HCT116 (cell line): ENCODE results near the gene PPY. TPM values are rescaled to one million over a fixed set of nuclear protein-coding genes. Genes with fewer than 3 reads are reported as not detected.

Experiments used
- ATAC-seq: fragments of 200-7000 bp; cut with Tn5 transposase; 2 replicates; pipeline ENCODE4 v1.9.1; 2020; ENCODE audit warnings: mild to moderate bottlenecking, moderate library complexity
- BruUV-seq: library from RNA; stranded (reverse); fragments of 400-500 nt; replicated peaks from 2 replicates; lab custom pipeline; 2021; lab: Mats Ljungman, UMichigan
- CTCF ChIA-PET: fragments of 300-600 bp; sonication (Branson Sonifier 250); formaldehyde crosslinking; loops from one replicate; lab custom pipeline; 2021; ENCODE audit warnings: antibody characterized with exemption; lab: Charles Lee
- POLR2A ChIA-PET: fragments of 300-600, 350-600 bp; sonication (Branson Sonifier 250); formaldehyde crosslinking; loops from one replicate; lab custom pipeline; 2021; ENCODE audit warnings: antibody characterized with exemption; lab: Charles Lee
- RAD21 ChIA-PET, 2 experiments: fragments of 300-600 bp; sonication (Branson Sonifier 250); formaldehyde crosslinking; loops; one replicate each; lab custom pipeline; 2023; ENCODE audit warnings: low total read pairs in 2 of 2; ENCODE audit not compliant: uncharacterized antibody in 2 of 2, unreplicated experiment in 2 of 2, low non-redundant PET in 1 of 2; lab: Charles Lee
- DNase-seq: peaks from one replicate; pipeline ENCODE4 v3.0.0-alpha.2; 2010; ENCODE audit warnings: low read depth, low spot score
- H2AFZ ChIP-seq: fragments of 200-600 bp; shearing (Covaris generic), sonication (generic); 2 replicates; pipeline ENCODE4 v1.6.1; 2017; ENCODE audit warnings: low read depth, mixed run types, mixed read lengths, antibody characterized with exemption, low read length; ENCODE audit not compliant: poor library complexity, severe bottlenecking
- H3K27ac ChIP-seq: 2 replicates; pipeline ENCODE4 v1.5.1; 2012; ENCODE audit warnings: low read depth, low read length
- H3K27me3 ChIP-seq: fragments of 200-600 bp; sonication (generic); 2 replicates; pipeline ENCODE4 v1.6.1; 2016; ENCODE audit warnings: mixed run types, low read length, mixed read lengths; ENCODE audit not compliant: insufficient read depth
- H3K36me3 ChIP-seq, 2 experiments: fragments of 200-500 bp in 1 of 2; fragments of 200-600 bp in 1 of 2; sonication (Bioruptor generic) in 1 of 2; sonication (generic) in 1 of 2; 2 replicates each; pipeline versions ENCODE4 v1.5.1 to v1.6.1; 2014 to 2016; ENCODE audit warnings: low read length in 2 of 2, inconsistent platforms in 1 of 2, mixed read lengths in 1 of 2, mixed run types in 1 of 2; ENCODE audit not compliant: insufficient read depth in 2 of 2, control insufficient read depth in 1 of 2
- H3K4me1 ChIP-seq, 2 experiments: fragments of 200-600 bp in 1 of 2; sonication (generic) in 1 of 2; 2 replicates each; pipeline versions ENCODE4 v1.5.1 to v1.6.1; 2012 to 2017; ENCODE audit warnings: low read length in 2 of 2, inconsistent platforms in 1 of 2, mild to moderate bottlenecking in 1 of 2, mixed read lengths in 1 of 2, mixed run types in 1 of 2, moderate library complexity in 1 of 2; ENCODE audit not compliant: insufficient read depth in 2 of 2, control insufficient read depth in 1 of 2
- H3K4me2 ChIP-seq: fragments of 200-600 bp; sonication (generic); 2 replicates; pipeline ENCODE4 v1.6.1; 2017; ENCODE audit warnings: mixed run types, low read length, mixed read lengths
- H3K4me3 ChIP-seq, 2 experiments: fragments of 200-600 bp in 1 of 2; sonication (generic) in 1 of 2; replicated peaks in 1 of 2; 2 replicates each; pipeline ENCODE4 v1.5.1; 2011 to 2016; ENCODE audit warnings: low read length in 2 of 2, control low read depth in 1 of 2, low read depth in 1 of 2, mild to moderate bottlenecking in 1 of 2, mixed read lengths in 1 of 2, mixed run types in 1 of 2
- H3K79me2 ChIP-seq: fragments of 200-600 bp; sonication (generic); 2 replicates; pipeline ENCODE4 v1.6.1; 2017; ENCODE audit warnings: mild to moderate bottlenecking, mixed run types, low read length, moderate library complexity, mixed read lengths; ENCODE audit not compliant: insufficient read depth
- H3K9ac ChIP-seq: fragments of 200-600 bp; sonication (generic); 2 replicates; pipeline ENCODE4 v1.6.1; 2016; ENCODE audit warnings: low read length, mixed read lengths
- H3K9me2 ChIP-seq: fragments of 200-600 bp; sonication (generic), shearing (Covaris generic); 2 replicates; pipeline ENCODE4 v1.6.1; 2017; ENCODE audit warnings: mixed run types, mild to moderate bottlenecking, moderate library complexity; ENCODE audit not compliant: insufficient read depth
- H3K9me3 ChIP-seq, 2 experiments: fragments of 200-500 bp in 1 of 2; fragments of 200-600 bp in 1 of 2; sonication (Bioruptor generic) in 1 of 2; sonication (generic) in 1 of 2; 2 replicates each; pipeline ENCODE4 v1.6.1; 2014 to 2017; ENCODE audit warnings: low read length in 2 of 2, mixed read lengths in 2 of 2, inconsistent platforms in 1 of 2, low read depth in 1 of 2, mild to moderate bottlenecking in 1 of 2, mixed run types in 1 of 2, moderate library complexity in 1 of 2; ENCODE audit not compliant: control insufficient read depth in 1 of 2, insufficient read depth in 1 of 2
- H4K20me1 ChIP-seq: fragments of 200-600 bp; sonication (generic), shearing (Covaris generic); 2 replicates; pipeline ENCODE4 v1.6.1; 2017; ENCODE audit warnings: mixed run types, mild to moderate bottlenecking, moderate library complexity; ENCODE audit not compliant: insufficient read depth
- CBX3 ChIP-seq: IDR thresholded peaks from 2 replicates; pipeline ENCODE4 v1.6.1; 2012; ENCODE audit warnings: low read depth
- CEBPB ChIP-seq: IDR thresholded peaks from 2 replicates; pipeline ENCODE4 v1.6.1; 2012; ENCODE audit warnings: low read depth
- EGR1 ChIP-seq: IDR thresholded peaks from 2 replicates; pipeline ENCODE4 v1.6.1; 2012; ENCODE audit warnings: low read depth
- ELF1 ChIP-seq: IDR thresholded peaks from 2 replicates; pipeline ENCODE4 v1.6.1; 2012; ENCODE audit warnings: low read depth, borderline replicate concordance
- EZH2phosphoT487 ChIP-seq: fragments of 200-600 bp; IDR thresholded peaks from 2 replicates; pipeline ENCODE4 v1.6.1; 2018; ENCODE audit warnings: antibody characterized with exemption, borderline replicate concordance
- FOSL1 ChIP-seq: IDR thresholded peaks from 2 replicates; pipeline ENCODE4 v1.6.1; 2012; ENCODE audit warnings: low read depth
- JUND ChIP-seq: IDR thresholded peaks from 2 replicates; pipeline ENCODE4 v1.6.1; 2012
- RAD21 ChIP-seq: IDR thresholded peaks from 2 replicates; pipeline ENCODE4 v1.6.1; 2012; ENCODE audit warnings: low read depth, mild to moderate bottlenecking
- SP1 ChIP-seq: IDR thresholded peaks from 2 replicates; pipeline ENCODE4 v1.6.1; 2012; ENCODE audit warnings: low read depth
- SRF ChIP-seq: IDR thresholded peaks from 2 replicates; pipeline ENCODE4 v1.6.1; 2012; ENCODE audit warnings: low read depth
- TCF7L2 ChIP-seq: IDR thresholded peaks from 2 replicates; pipeline ENCODE4 v1.7.0; 2011; ENCODE audit warnings: borderline replicate concordance, inconsistent platforms; ENCODE audit not compliant: insufficient read depth, insufficient read length; ENCODE audit errors: extremely low read depth
- ZFX ChIP-seq: fragments of 450-650 bp; IDR thresholded peaks from 2 replicates; pipeline ENCODE4 v1.6.1; 2017
- intact Hi-C: fragments of 100-400 bp; cut with micrococcal nuclease; formaldehyde crosslinking; loops from 2 replicates; pipeline ENCODE4 v1.10.0; 2022
- total RNA-seq: library from RNA; stranded (reverse); gene quantifications from one replicate; pipeline ENCODE4 v1.2.1, GENCODE V29; 2021; ENCODE audit not compliant: unreplicated experiment
- TF ChIP-seq, protein P1 (sequence below): IDR thresholded peaks from 2 replicates; pipeline ENCODE4 v1.6.1; 2012
- TF ChIP-seq, protein P2 (sequence below): IDR thresholded peaks from 2 replicates; pipeline ENCODE4 v1.6.1; 2011; ENCODE audit warnings: mild to moderate bottlenecking, low read length, moderate library complexity; ENCODE audit not compliant: insufficient replicate concordance; ENCODE audit errors: extremely low read depth

PPY gene
- total RNA-seq, 1 experiment from 2014 or later = not detected

DNA sequence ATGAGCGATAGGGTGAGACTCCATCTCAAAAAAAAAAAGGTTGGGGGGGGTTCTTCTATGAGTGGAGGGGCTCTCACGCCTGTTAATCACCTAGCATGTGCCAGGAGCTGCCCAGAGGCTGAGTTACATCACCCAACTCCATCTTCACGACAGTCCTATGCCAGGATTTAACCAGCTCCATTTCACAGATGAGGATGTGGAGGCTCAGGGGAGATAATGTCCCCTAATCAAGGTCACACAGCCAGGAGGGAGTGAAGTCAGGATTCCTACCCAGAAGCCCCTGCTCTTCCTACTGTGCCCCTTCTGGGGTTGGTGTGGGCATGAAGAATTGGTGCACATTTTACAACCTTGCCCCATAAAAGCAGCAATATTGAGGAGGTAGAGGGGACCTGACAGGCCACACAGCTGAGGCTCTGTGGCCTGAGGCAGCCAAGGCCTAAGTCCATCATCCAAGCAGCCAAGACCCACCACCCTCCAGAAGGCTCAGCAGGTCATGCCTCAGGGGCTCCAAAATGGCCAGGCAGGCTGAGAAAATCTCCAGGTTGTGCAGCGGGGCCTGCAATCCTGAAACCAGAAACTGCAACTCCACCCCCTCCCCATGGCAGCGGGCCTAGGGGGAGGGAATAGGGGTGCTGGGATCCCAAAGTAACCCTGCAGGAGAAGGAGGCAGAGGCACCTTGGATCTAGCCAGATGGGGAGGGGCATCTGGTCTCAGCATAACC is 6.9 kb downstream of the PPY start:
- intact Hi-C loops = no loop called here
- Histone ChIP-seq H3K9ac (no peak overlapping the region), H3K9me2 (no peaks in the 10 kb centered on the region), H3K9me3 (no peaks in the 10 kb centered on the region), H2AFZ (no peak overlapping the region), H4K20me1 (no peaks in the 10 kb centered on the region), H3K4me3 (no peak overlapping the region), H3K79me2 (no peaks in the 10 kb centered on the region), H3K27ac (no peak overlapping the region), H3K27me3 (no peaks in the 10 kb centered on the region), H3K36me3 (no peaks in the 10 kb centered on the region), H3K4me1 (peaks cover 0 to 11% of the 10 kb centered on the region in 2 experiments; a peak in 2 of 4 replicates), H3K4me2 (no peak overlapping the region)
- CTCF ChIA-PET = no interaction called here
- RAD21 ChIA-PET = no interaction called here
- no peak for ATAC-seq
- no TSS peak for BruUV-seq
- TF ChIP-seq TCF7L2 (no peak), ZFX (no peak), RAD21 (no peak), ELF1 (no peak), FOSL1 (no peak), EGR1 (no peak), JUND (no peak), EZH2phosphoT487 (no peak), SP1 (no peak), CBX3 (no peak), CEBPB (no peak), SRF (no peak)
- TF ChIP-seq, protein P1, sequence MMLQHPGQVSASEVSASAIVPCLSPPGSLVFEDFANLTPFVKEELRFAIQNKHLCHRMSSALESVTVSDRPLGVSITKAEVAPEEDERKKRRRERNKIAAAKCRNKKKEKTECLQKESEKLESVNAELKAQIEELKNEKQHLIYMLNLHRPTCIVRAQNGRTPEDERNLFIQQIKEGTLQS = no peak
- TF ChIP-seq, protein P2, sequence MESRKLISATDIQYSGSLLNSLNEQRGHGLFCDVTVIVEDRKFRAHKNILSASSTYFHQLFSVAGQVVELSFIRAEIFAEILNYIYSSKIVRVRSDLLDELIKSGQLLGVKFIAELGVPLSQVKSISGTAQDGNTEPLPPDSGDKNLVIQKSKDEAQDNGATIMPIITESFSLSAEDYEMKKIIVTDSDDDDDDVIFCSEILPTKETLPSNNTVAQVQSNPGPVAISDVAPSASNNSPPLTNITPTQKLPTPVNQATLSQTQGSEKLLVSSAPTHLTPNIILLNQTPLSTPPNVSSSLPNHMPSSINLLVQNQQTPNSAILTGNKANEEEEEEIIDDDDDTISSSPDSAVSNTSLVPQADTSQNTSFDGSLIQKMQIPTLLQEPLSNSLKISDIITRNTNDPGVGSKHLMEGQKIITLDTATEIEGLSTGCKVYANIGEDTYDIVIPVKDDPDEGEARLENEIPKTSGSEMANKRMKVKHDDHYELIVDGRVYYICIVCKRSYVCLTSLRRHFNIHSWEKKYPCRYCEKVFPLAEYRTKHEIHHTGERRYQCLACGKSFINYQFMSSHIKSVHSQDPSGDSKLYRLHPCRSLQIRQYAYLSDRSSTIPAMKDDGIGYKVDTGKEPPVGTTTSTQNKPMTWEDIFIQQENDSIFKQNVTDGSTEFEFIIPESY = no peak
- POLR2A ChIA-PET = no interaction called here
- no peak for DNase-seq
